HepG2 (cell line): ENCODE measurements around the gene SHE. TPM values are rescaled to one million over a fixed set of nuclear protein-coding genes. Genes with fewer than 3 reads are reported as not detected.

Experiments
- ATAC-seq: fragments of 200-7000 bp; cut with Tn5 transposase; 3 replicates; pipeline ENCODE4 v1.9.1; 2020; ENCODE audit warnings: mild to moderate bottlenecking, moderate library complexity
- BruUV-seq: library from RNA; stranded (reverse); fragments of 400-500 nt; replicated peaks from 2 replicates; lab custom pipeline; 2021; lab: Mats Ljungman, UMichigan
- CTCF ChIA-PET: fragments of 300-600 bp; formaldehyde crosslinking; extraction: SDS; loops from one replicate; lab custom pipeline; 2021; ENCODE audit warnings: low total read pairs, inconsistent platforms, low intra/inter-chr PET ratio; lab: Yijun Ruan, JAX
- POLR2A ChIA-PET: fragments of 350-600 bp; sonication (Branson Sonifier 250); formaldehyde crosslinking; loops from one replicate; lab custom pipeline; 2020; ENCODE audit warnings: antibody characterized with exemption, inconsistent platforms; lab: Yijun Ruan, JAX
- DNase-seq: peaks from one replicate; pipeline ENCODE4 v3.0.0-alpha.2; 2015; ENCODE audit warnings: low spot score
- FAIRE-seq: peaks from 3 replicates; lab custom pipeline; 2011; peaks lifted over from hg19 to GRCh38; lab: Jason Lieb, UNC
- H2AFZ ChIP-seq: one replicate; pipeline ENCODE4 v1.6.1; 2011; ENCODE audit warnings: low read length, inconsistent platforms
- H3K27ac ChIP-seq: fragments of 300-600 bp; 3 replicates; pipeline ENCODE4 v1.8.0; 2011; ENCODE audit warnings: mixed run types, mild to moderate bottlenecking, mixed read lengths, low read length, inconsistent platforms; ENCODE audit not compliant: insufficient read depth; ENCODE audit errors: extremely low read length
- H3K27me3 ChIP-seq, 2 experiments: fragments of 200-600 bp in 1 of 2; 2 replicates in 1 of 2; 3 replicates in 1 of 2; pipeline versions ENCODE4 v1.6.0 to v1.8.0; 2011; ENCODE audit warnings: low read length in 2 of 2, mild to moderate bottlenecking in 2 of 2, moderate library complexity in 2 of 2, inconsistent platforms in 1 of 2; ENCODE audit not compliant: insufficient read depth in 2 of 2, control insufficient read depth in 1 of 2
- H3K36me3 ChIP-seq, 2 experiments: fragments of 200-600 bp in 1 of 2; replicated peaks in 1 of 2; 2 replicates in 1 of 2; 3 replicates in 1 of 2; pipeline versions ENCODE4 v1.5.1 to v1.8.0; 2011; ENCODE audit warnings: low read length in 2 of 2, inconsistent platforms in 1 of 2; ENCODE audit not compliant: insufficient read depth in 2 of 2, control insufficient read depth in 1 of 2
- H3K4me1 ChIP-seq: 2 replicates; pipeline ENCODE4 v1.5.1; 2012; ENCODE audit warnings: low read length, inconsistent platforms; ENCODE audit not compliant: insufficient read depth
- H3K4me2 ChIP-seq: 2 replicates; pipeline ENCODE4 v1.6.0; 2011; ENCODE audit warnings: low read depth, low read length, inconsistent platforms
- H3K4me3 ChIP-seq, 3 experiments: fragments of 200-600 bp in 1 of 3; sonication (generic), shearing (Covaris generic) in 1 of 3; replicated peaks in 1 of 3; 2 replicates each; pipeline ENCODE4 v1.5.1; 2011 to 2016; ENCODE audit warnings: low read length in 3 of 3, inconsistent platforms in 2 of 3, low read depth in 2 of 3, mild to moderate bottlenecking in 2 of 3, control low read depth in 1 of 3, mixed read lengths in 1 of 3; ENCODE audit not compliant: insufficient read depth in 1 of 3
- H3K79me2 ChIP-seq: one replicate; pipeline ENCODE4 v1.6.1; 2011; ENCODE audit warnings: low read length, inconsistent platforms; ENCODE audit not compliant: insufficient read depth
- H3K9ac ChIP-seq: 2 replicates; pipeline ENCODE4 v1.6.0; 2011; ENCODE audit warnings: mild to moderate bottlenecking, low read depth, low read length, inconsistent platforms; ENCODE audit not compliant: insufficient read depth
- H3K9me3 ChIP-seq: 2 replicates; pipeline ENCODE4 v1.5.1; 2012; ENCODE audit warnings: mild to moderate bottlenecking, low read length
- H4K20me1 ChIP-seq: 2 replicates; pipeline ENCODE4 v1.6.0; 2011; ENCODE audit warnings: inconsistent platforms, mild to moderate bottlenecking, low read length, moderate library complexity; ENCODE audit not compliant: insufficient read depth
- CCDC6 ChIP-seq: sonication (generic); formaldehyde crosslinking; IDR thresholded peaks from 2 replicates; pipeline ENCODE4 v1.8.1; 2022; ENCODE audit warnings: mild to moderate bottlenecking, missing genetic modification reagents, moderate library complexity
- POLR2G ChIP-seq: fragments of 200-400 bp; formaldehyde crosslinking; IDR thresholded peaks from 2 replicates; pipeline ENCODE4 v1.6.1; 2018; ENCODE audit warnings: mild to moderate bottlenecking, low read depth, low read length, moderate library complexity
- WGBS: methylation state at CpG from one replicate; pipeline ENCODE4 v1.1.6; 2017; ENCODE audit warnings: low lambda C conversion rate; 5-methylcytosine and 5-hydroxymethylcytosine counted together
- in situ Hi-C: cut with HindIII; loops from 2 replicates; pipeline ENCODE4 v1.10.0; 2017; ENCODE audit warnings: low pct_unique_long_range_greater_than_20kb; ENCODE audit not compliant: extremely low pct_ligation_motif_present
- intact Hi-C: fragments of 100-400 bp; cut with micrococcal nuclease; formaldehyde crosslinking; loops from one replicate; pipeline ENCODE4 v1.10.0; 2022; ENCODE audit not compliant: unreplicated experiment
- polyA plus RNA-seq, 8 experiments: library from polyadenylated mRNA; depleted of rRNA in 3 of 8; stranded (reverse) in 7 of 8; unstranded in 1 of 8; fragments of >200 nt; fragmentation: Illumina TruSeq in 4 of 8; extraction: Trizol in 4 of 8; gene quantifications; 2 replicates each; pipeline versions ENCODE4 v1.2.1 to v1.2.3, GENCODE V29; 2011 to 2016; ENCODE audit warnings: low read depth in 4 of 8, missing spikeins in 1 of 8, mixed read lengths in 1 of 8; ENCODE audit not compliant: insufficient read depth in 1 of 8
- total RNA-seq, 5 experiments: library from RNA; depleted of rRNA; stranded (reverse); fragments of >200 nt; fragmentation: Illumina TruSeq; extraction: Trizol; gene quantifications; 2 replicates each; pipeline ENCODE4 v1.2.3, GENCODE V29; 2016; ENCODE audit warnings: low read depth in 1 of 5
- TF ChIP-seq, protein P1 (sequence below), 2 experiments: sonication (generic) in 1 of 2; formaldehyde crosslinking in 1 of 2; IDR thresholded peaks; 2 replicates each; pipeline versions ENCODE4 v1.4.0 to v1.6.1; 2016 to 2020; ENCODE audit warnings: borderline replicate concordance in 1 of 2, low read depth in 1 of 2, mild to moderate bottlenecking in 1 of 2, missing genetic modification reagents in 1 of 2

Gene SHE
- total and polyA plus RNA-seq, 2 of the 13 experiments (the other 11 are each of a cell fraction or from before 2014, with no cell fraction given): not detected

DNA sequence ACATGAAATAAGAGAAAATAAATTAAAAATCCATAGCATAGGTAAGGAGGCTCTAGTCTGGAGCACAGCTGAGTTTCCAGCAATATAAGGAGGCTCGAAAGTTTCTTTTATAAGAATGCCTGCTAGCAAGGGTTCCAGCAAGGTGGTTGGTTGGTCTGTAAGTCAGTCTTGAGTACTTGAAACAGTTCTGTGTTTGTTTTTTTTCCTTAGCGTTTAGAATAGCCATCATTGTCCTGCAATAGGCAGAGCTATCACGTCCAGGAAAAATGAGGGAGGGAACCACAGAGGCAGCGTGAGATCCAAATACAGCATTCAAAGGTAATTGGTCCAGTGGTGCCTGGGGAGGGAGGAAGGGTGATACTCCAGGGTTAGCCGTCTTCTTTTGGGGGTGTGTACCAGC is 47.9 kb upstream of the SHE start (continued):
- TF ChIP-seq, protein P1, sequence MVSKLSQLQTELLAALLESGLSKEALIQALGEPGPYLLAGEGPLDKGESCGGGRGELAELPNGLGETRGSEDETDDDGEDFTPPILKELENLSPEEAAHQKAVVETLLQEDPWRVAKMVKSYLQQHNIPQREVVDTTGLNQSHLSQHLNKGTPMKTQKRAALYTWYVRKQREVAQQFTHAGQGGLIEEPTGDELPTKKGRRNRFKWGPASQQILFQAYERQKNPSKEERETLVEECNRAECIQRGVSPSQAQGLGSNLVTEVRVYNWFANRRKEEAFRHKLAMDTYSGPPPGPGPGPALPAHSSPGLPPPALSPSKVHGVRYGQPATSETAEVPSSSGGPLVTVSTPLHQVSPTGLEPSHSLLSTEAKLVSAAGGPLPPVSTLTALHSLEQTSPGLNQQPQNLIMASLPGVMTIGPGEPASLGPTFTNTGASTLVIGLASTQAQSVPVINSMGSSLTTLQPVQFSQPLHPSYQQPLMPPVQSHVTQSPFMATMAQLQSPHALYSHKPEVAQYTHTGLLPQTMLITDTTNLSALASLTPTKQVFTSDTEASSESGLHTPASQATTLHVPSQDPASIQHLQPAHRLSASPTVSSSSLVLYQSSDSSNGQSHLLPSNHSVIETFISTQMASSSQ (IDR thresholded peaks at IDR 0.05; ENCODE audit: low read depth): no peak
- TF ChIP-seq, protein P1 (CRISPR knock-in tag; IDR thresholded peaks at IDR 0.05; ENCODE audit: borderline replicate concordance): no peak

DNA sequence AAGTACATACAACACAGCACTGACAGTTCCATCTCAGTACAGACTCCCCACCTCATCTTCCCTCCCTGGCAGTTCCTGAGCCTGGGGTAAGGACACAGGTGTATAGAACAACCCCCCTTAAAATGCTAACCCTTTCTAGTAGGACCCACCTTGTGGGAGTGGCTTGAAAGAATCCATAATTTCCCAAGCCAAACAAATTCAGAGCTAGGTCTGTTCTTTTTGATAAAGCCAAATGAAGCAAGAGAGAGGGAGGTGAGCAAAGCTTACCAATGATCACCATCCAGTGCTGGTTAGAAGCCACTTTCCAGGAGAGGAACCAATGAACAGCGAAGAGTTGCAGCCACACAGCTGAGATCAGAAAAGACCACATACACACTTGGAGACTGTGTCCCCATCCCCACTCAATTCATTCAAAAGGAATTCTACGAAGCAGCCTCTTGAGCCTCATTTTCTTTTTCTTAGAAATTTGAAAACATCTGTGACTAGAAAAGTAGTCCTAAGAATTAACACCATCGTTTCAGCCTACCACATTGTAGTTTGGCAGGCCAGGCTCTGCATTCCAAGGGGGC is 47.1 kb upstream of the SHE start:
- CTCF ChIA-PET: no interaction called here
- intact Hi-C loops: no loop called here

More for the DNA sequence above, 47.1 kb upstream of the SHE start:
- POLR2A ChIA-PET: no interaction called here
- H3K4me3 ChIP-seq: no peak overlapping the region
- DNase-seq (no peak), FAIRE-seq (no peak), ATAC-seq (no peak)
- no peak overlapping the region for H3K27ac ChIP-seq
- WGBS: 97% methylated on average over 3 of the region's 3 CpGs
- in situ Hi-C loops: loop anchor here (5.0 kb wide), 1 partner anchor 62 kb away; no protein-coding TSS in a partner anchor
- TF ChIP-seq POLR2G (peak; percentile 54), CCDC6 (CRISPR knock-in tag) (no peak)
- H3K9ac ChIP-seq: no peak overlapping the region
- BruUV-seq: no TSS peak
- no peak overlapping the region for H3K4me2 ChIP-seq
- H3K9me3 ChIP-seq: no peaks in the 10 kb centered on the region
- H3K27me3 ChIP-seq: peaks cover 0 to under 1% of the 10 kb centered on the region in 2 experiments; a peak in 1 of 5 replicates
- no peaks in the 10 kb centered on the region for H3K79me2 ChIP-seq
- peaks cover 27% of the 10 kb centered on the region for H3K4me1 ChIP-seq
- no peaks in the 10 kb centered on the region for H4K20me1 ChIP-seq
- H2AFZ ChIP-seq: no peak overlapping the region
- H3K36me3 ChIP-seq: peaks cover 27 to 54% of the 10 kb centered on the region in 2 experiments
